ENCODE measurements around the gene MYL10. TPM values are rescaled to one million over a fixed set of nuclear protein-coding genes. Genes with fewer than 3 reads are reported as not detected.

The MYL10 gene
- polyA plus RNA-seq, 2 of the 4 experiments (the other 2 are of a cell fraction): not detected

DNA sequence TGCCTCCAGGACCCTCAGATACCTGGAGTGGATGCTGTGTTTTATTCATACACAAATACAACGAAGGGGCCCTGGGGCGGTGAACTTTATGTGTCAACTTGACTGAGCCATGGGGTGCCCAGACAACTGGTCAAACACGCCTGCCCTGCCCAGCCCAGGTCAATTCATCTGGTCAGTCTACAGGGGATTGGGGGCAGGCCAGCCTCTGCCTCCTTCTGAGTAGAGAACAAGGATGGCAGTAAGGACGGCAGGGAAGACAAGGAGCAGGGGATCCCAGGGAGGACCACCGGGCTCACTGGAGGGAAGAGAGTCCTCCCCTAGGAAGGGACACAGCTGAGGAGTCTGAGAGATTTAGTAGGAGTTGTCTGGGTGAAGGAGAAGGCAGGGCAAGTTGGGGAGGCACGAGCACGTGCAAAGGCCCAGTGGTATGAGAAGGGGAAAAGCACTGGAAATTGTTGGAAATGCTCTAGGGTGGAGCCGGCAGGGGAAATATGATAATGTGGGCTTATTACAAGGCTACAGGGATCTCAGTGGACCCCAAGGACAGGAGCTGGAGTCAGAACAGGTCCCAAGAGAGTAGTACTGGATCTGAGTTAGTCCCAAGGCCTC, 63.4 kb downstream of the MYL10 start:
- H3K4me2 ChIP-seq: no peak overlapping the region
- H3K4me3 ChIP-seq: no peak overlapping the region
- H3K9me3 ChIP-seq: peaks cover 4% of the 10 kb centered on the region; the same call in 1 of the 3 replicates
- no peaks in the 10 kb centered on the region for H3K4me1 ChIP-seq
- FAIRE-seq (no peak), ATAC-seq (no peak), DNase-seq (ENCODE audit: low read depth in 1 of 2, low spot score in 1 of 2) (no peak)
- H3K27ac ChIP-seq: no peak overlapping the region
- POLR2A ChIA-PET: no interaction called here
- 80% methylated on average over 8 of the region's 8 CpGs for WGBS (ENCODE audit: missing lambda C conversion rate)
- CTCF ChIA-PET: interaction anchor here (1.9 to 2.1 kb wide), 2 partner anchors 18 to 23 kb away, joined by 6 to 11 read pairs; no protein-coding TSS in a partner anchor
- TF ChIP-seq CHD4 (IDR thresholded peaks at IDR 0.05; ENCODE audit: borderline replicate concordance) (no peak), FOSB (CRISPR knock-in tag; IDR thresholded peaks at IDR 0.05) (no peak), POLR2A (IDR thresholded peaks at IDR 0.05; ENCODE audit: low read length) (no peak), RFX5 (IDR thresholded peaks at IDR 0.05) (no peak), NR3C1 (IDR thresholded peaks at IDR 0.05) (no peak)
- TF ChIP-seq, protein P1, sequence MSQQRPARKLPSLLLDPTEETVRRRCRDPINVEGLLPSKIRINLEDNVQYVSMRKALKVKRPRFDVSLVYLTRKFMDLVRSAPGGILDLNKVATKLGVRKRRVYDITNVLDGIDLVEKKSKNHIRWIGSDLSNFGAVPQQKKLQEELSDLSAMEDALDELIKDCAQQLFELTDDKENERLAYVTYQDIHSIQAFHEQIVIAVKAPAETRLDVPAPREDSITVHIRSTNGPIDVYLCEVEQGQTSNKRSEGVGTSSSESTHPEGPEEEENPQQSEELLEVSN (IDR thresholded peaks at IDR 0.05; ENCODE audit: borderline replicate concordance, low read depth): no peak
- TF ChIP-seq, protein P2, sequence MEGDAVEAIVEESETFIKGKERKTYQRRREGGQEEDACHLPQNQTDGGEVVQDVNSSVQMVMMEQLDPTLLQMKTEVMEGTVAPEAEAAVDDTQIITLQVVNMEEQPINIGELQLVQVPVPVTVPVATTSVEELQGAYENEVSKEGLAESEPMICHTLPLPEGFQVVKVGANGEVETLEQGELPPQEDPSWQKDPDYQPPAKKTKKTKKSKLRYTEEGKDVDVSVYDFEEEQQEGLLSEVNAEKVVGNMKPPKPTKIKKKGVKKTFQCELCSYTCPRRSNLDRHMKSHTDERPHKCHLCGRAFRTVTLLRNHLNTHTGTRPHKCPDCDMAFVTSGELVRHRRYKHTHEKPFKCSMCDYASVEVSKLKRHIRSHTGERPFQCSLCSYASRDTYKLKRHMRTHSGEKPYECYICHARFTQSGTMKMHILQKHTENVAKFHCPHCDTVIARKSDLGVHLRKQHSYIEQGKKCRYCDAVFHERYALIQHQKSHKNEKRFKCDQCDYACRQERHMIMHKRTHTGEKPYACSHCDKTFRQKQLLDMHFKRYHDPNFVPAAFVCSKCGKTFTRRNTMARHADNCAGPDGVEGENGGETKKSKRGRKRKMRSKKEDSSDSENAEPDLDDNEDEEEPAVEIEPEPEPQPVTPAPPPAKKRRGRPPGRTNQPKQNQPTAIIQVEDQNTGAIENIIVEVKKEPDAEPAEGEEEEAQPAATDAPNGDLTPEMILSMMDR (IDR thresholded peaks at IDR 0.05): no peak
- TF ChIP-seq, protein P3, sequence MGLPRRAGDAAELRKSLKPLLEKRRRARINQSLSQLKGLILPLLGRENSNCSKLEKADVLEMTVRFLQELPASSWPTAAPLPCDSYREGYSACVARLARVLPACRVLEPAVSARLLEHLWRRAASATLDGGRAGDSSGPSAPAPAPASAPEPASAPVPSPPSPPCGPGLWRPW (IDR thresholded peaks at IDR 0.05): no peak
- TF ChIP-seq, protein P4, sequence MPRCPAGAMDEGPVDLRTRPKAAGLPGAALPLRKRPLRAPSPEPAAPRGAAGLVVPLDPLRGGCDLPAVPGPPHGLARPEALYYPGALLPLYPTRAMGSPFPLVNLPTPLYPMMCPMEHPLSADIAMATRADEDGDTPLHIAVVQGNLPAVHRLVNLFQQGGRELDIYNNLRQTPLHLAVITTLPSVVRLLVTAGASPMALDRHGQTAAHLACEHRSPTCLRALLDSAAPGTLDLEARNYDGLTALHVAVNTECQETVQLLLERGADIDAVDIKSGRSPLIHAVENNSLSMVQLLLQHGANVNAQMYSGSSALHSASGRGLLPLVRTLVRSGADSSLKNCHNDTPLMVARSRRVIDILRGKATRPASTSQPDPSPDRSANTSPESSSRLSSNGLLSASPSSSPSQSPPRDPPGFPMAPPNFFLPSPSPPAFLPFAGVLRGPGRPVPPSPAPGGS (IDR thresholded peaks at IDR 0.05): no peak

DNA sequence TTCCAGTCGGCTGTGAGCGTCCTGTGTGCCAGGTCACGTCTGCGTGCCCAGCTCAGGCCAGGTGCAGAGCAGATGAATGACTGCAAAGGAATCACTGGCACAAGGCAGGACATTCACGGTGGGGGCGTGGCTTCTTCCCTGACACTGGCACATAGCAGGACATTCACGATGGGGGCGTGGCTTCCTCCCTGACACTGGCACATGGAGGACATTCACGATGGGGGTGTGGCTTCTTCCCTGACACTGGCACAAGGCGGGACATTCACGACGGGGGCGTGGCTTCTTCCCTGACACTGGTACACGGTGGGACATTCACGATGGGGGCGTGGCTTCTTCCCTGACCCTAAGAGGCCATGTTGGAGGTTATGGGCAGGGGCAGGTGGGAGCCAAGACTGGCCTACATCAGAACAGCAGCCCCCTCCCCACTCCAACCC, 64.3 kb downstream of the MYL10 start:
- FAIRE-seq (no peak), DNase-seq (ENCODE audit: low read depth in 1 of 2, low spot score in 1 of 2) (peak; percentile 67 to 76), ATAC-seq (peak; percentile 52 to 80)
- WGBS (ENCODE audit: missing lambda C conversion rate): 30% methylated on average over 16 of the region's 16 CpGs
- Histone ChIP-seq H3K4me3 (no peak overlapping the region), H3K4me2 (no peak overlapping the region), H3K4me1 (no peaks in the 10 kb centered on the region), H3K27ac (no peak overlapping the region), H3K9me3 (no peaks in the 10 kb centered on the region)
- TF ChIP-seq HOXB5 (CRISPR knock-in tag; IDR thresholded peaks at IDR 0.05): no peak
- TF ChIP-seq JUNB (IDR thresholded peaks at IDR 0.05): no peak
- no peak for TF ChIP-seq RCOR1 (IDR thresholded peaks at IDR 0.05; ENCODE audit: low read depth, low read length)
- TF ChIP-seq FOSB (CRISPR knock-in tag; IDR thresholded peaks at IDR 0.05): no peak
- TF ChIP-seq, protein P5, sequence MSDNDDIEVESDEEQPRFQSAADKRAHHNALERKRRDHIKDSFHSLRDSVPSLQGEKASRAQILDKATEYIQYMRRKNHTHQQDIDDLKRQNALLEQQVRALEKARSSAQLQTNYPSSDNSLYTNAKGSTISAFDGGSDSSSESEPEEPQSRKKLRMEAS (IDR thresholded peaks at IDR 0.05): no peak
- POLR2A ChIA-PET: no interaction called here
- CTCF ChIA-PET: no interaction called here

DNA sequence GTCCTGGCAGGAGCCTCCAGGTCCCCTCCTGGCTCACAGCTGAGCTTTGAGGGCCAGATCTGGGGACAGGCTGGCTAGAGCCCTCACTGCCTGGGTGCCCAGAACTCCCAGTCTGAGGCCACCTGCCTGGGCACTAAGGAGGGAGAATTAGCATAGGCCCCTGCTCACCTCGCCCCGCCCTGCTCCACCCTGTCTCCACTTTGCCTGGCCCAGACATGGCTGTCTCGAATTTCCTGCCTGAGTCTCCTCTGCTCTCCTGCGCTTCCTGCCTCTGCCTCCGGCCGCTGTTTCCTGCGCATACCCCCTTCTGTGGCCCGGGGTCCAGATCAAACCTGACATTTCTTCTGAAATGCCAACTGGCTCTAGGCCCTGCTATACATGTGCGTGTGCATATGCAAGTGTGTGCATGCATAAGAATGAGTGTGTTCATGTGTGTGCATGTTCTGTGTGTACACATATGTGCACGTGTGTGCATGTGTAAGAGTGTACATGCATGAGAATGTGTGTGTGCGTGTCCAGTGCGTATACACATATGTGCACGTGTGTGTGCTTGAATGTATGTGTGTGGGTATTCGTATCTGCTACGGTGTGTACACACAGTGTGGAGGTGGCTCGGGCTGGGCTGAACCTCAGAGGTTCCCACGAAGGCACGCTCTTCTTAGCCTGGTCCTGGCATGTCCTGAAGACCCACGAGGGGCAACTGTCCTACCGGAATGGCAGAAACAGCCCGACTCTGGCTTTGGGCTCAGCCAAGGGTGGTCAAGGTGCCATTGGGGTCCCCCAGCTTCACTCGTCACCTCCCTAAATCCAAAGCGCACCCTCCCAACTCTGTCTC, 64.9 kb downstream of the MYL10 start:
- 88% methylated on average over 23 of the region's 23 CpGs for WGBS (ENCODE audit: missing lambda C conversion rate)
- no peak overlapping the region for H3K27ac ChIP-seq
- no peak for DNase-seq (ENCODE audit: low read depth in 1 of 2, low spot score in 1 of 2)
- TF ChIP-seq ZNF302 (CRISPR knock-in tag; IDR thresholded peaks at IDR 0.05): no peak
- no peak for TF ChIP-seq FOSL2 (IDR thresholded peaks at IDR 0.05)
- no peak for TF ChIP-seq FOSL2 (CRISPR knock-in tag; IDR thresholded peaks at IDR 0.05)
- no peak for TF ChIP-seq MAZ (IDR thresholded peaks at IDR 0.05; ENCODE audit: borderline replicate concordance, low read depth, low read length)
- no peak for TF ChIP-seq SMC3 (IDR thresholded peaks at IDR 0.05)
- TF ChIP-seq ZSCAN20 (CRISPR knock-in tag; IDR thresholded peaks at IDR 0.05): no peak
- TF ChIP-seq ZC3H11A (IDR thresholded peaks at IDR 0.05): no peak
- TF ChIP-seq EP300 (IDR thresholded peaks at IDR 0.05): no peak
- no peaks in the 10 kb centered on the region for H3K9me3 ChIP-seq
- ChIA-PET POLR2A (no interaction called here), CTCF (interaction anchor here (0.9 to 1.5 kb wide), 3 partner anchors 22 to 691 kb away, joined by 3 to 5 read pairs (median 4); no protein-coding TSS in a partner anchor)
- FAIRE-seq: no peak
- H3K4me3 ChIP-seq: no peak overlapping the region
- ATAC-seq: peak; percentile 30 to 33; a peak in 4 of 6 replicates
- H3K4me1 ChIP-seq: no peaks in the 10 kb centered on the region
- no peak overlapping the region for H3K4me2 ChIP-seq

Data from A549 (cell line).